K562 (cell line): ENCODE results near the gene RNU2-63P. TPM values are rescaled to one million over a fixed set of nuclear protein-coding genes. Genes with fewer than 3 reads are reported as not detected.

Experiments
- ETV6 ChIP-seq, 3 experiments: fragments of 150-350 bp in 1 of 3; sonication (generic) in 1 of 3; formaldehyde crosslinking in 1 of 3; IDR thresholded peaks; 2 replicates each; pipeline versions ENCODE4 v1.6.1 to v1.8.0; 2014 to 2022; ENCODE audit warnings: borderline replicate concordance in 2 of 3, low read depth in 2 of 3, antibody characterized with exemption in 1 of 3, low read length in 1 of 3, mild to moderate bottlenecking in 1 of 3, missing genetic modification reagents in 1 of 3
- ILK ChIP-seq: fragments of 450-650 bp; IDR thresholded peaks from 2 replicates; pipeline ENCODE4 v1.6.1; 2016; ENCODE audit warnings: missing genetic modification characterization, low read depth, mild to moderate bottlenecking, missing compliant biosample characterization, moderate library complexity, borderline replicate concordance
- MCM2 ChIP-seq: fragments of 450-650 bp; IDR thresholded peaks from 2 replicates; pipeline ENCODE4 v1.6.1; 2017; ENCODE audit warnings: low read depth, mild to moderate bottlenecking
- NELFE ChIP-seq: IDR thresholded peaks from 2 replicates; pipeline ENCODE4 v1.6.1; 2011; ENCODE audit warnings: mild to moderate bottlenecking; ENCODE audit not compliant: insufficient read depth, insufficient read length
- NFIC ChIP-seq: fragments of 450-650 bp; IDR thresholded peaks from 2 replicates; pipeline ENCODE4 v1.6.1; 2017; ENCODE audit warnings: mild to moderate bottlenecking, inconsistent platforms
- POLR3G ChIP-seq: IDR thresholded peaks from 2 replicates; pipeline ENCODE4 v1.6.1; 2011; ENCODE audit not compliant: insufficient read length, insufficient replicate concordance; ENCODE audit errors: extremely low read depth
- SIN3B ChIP-seq: fragments of 450-650 bp; IDR thresholded peaks from 2 replicates; pipeline ENCODE4 v1.6.1; 2017; ENCODE audit warnings: low read depth, mild to moderate bottlenecking, moderate library complexity
- SMARCB1 ChIP-seq: IDR thresholded peaks from 2 replicates; pipeline ENCODE4 v1.6.1; 2011; ENCODE audit warnings: improper control_type of control experiment, low read depth; ENCODE audit not compliant: insufficient read length
- ZBTB17 ChIP-seq: fragments of 450-650 bp; formaldehyde crosslinking; IDR thresholded peaks from 2 replicates; pipeline ENCODE4 v1.4.0; 2020; ENCODE audit warnings: mild to moderate bottlenecking
- polyA plus RNA-seq, 8 experiments: library from polyadenylated mRNA; depleted of rRNA in 4 of 8; stranded (reverse) in 5 of 8; unstranded in 3 of 8; fragments of >200 nt; fragmentation: Nextera tagmentation in 2 of 8; fragmentation: Illumina TruSeq in 1 of 8; extraction: Ambion mirVana in 2 of 8; extraction: Trizol in 1 of 8; gene quantifications; 2 replicates each; pipeline versions ENCODE4 v1.2.1 to v1.2.3, GENCODE V29; 2011 to 2014; ENCODE audit warnings: inconsistent platforms in 1 of 8, missing spikeins in 1 of 8
- total RNA-seq, 7 experiments: library from RNA; depleted of rRNA in 6 of 7; stranded (reverse); fragments of >200 nt in 6 of 7; fragmentation: Illumina TruSeq in 2 of 7; extraction: Trizol in 2 of 7; gene quantifications; 2 replicates each; pipeline versions ENCODE4 v1.2.1 to v1.2.3, GENCODE V29; 2011 to 2021; ENCODE audit warnings: low replicate concordance in 1 of 7
- TF ChIP-seq, protein P1 (sequence below): fragments of 250-450 bp; sonication (Bioruptor Pico); IDR thresholded peaks from 2 replicates; pipeline ENCODE4 v1.5.0; 2021; ENCODE audit warnings: mild to moderate bottlenecking, moderate library complexity
- TF ChIP-seq, protein P2 (sequence below), 2 experiments: IDR thresholded peaks; 2 replicates each; pipeline ENCODE4 v1.6.1; 2012; ENCODE audit warnings: improper control_type of control experiment in 2 of 2, low read depth in 2 of 2, low read length in 2 of 2, borderline replicate concordance in 1 of 2
- TF ChIP-seq, protein P3 (sequence below): fragments of 250-450 bp; sonication (Bioruptor Pico); IDR thresholded peaks from 2 replicates; pipeline ENCODE4 v1.8.0; 2021; ENCODE audit warnings: moderate library complexity, mild to moderate bottlenecking, inconsistent platforms
- TF ChIP-seq, protein P4 (sequence below): fragments of 450-650 bp; IDR thresholded peaks from 2 replicates; pipeline ENCODE4 v1.6.1; 2016; ENCODE audit warnings: missing biosample characterization, missing genetic modification characterization
- TF ChIP-seq, protein P5 (sequence below), 2 experiments: IDR thresholded peaks; 2 replicates each; pipeline ENCODE4 v1.6.1; 2011; ENCODE audit warnings: borderline replicate concordance in 1 of 2, control low read depth in 1 of 2, low read depth in 1 of 2, low read length in 1 of 2, mild to moderate bottlenecking in 1 of 2, mixed read lengths in 1 of 2, moderate library complexity in 1 of 2; ENCODE audit not compliant: insufficient read depth in 1 of 2, insufficient read length in 1 of 2, poor library complexity in 1 of 2, severe bottlenecking in 1 of 2; ENCODE audit errors: extremely low read depth in 1 of 2

Gene RNU2-63P
- total and polyA plus RNA-seq, 9 of the 15 experiments (the other 6 are each of a cell fraction or from before 2014, with no cell fraction given) = 5.8 to 253 (median 169) TPM; not detected in 4

GRCh38 chr2:88016086-88016959 is at the start of gene RNU2-63P (continued):
- no peak for TF ChIP-seq ILK (tag)
- no peak for TF ChIP-seq MCM2
- TF ChIP-seq POLR3G = no peak
- TF ChIP-seq ETV6 (IDR thresholded peaks at IDR 0.05; ENCODE audit: borderline replicate concordance in 1 of 2, low read depth in 2 of 2, low read length in 1 of 2) = peak in 1 of 2 experiments; percentile 58; a peak in 1 of 4 replicates
- TF ChIP-seq ETV6 (CRISPR knock-in tag; IDR thresholded peaks at IDR 0.05; ENCODE audit: borderline replicate concordance) = no peak
- TF ChIP-seq, protein P1, sequence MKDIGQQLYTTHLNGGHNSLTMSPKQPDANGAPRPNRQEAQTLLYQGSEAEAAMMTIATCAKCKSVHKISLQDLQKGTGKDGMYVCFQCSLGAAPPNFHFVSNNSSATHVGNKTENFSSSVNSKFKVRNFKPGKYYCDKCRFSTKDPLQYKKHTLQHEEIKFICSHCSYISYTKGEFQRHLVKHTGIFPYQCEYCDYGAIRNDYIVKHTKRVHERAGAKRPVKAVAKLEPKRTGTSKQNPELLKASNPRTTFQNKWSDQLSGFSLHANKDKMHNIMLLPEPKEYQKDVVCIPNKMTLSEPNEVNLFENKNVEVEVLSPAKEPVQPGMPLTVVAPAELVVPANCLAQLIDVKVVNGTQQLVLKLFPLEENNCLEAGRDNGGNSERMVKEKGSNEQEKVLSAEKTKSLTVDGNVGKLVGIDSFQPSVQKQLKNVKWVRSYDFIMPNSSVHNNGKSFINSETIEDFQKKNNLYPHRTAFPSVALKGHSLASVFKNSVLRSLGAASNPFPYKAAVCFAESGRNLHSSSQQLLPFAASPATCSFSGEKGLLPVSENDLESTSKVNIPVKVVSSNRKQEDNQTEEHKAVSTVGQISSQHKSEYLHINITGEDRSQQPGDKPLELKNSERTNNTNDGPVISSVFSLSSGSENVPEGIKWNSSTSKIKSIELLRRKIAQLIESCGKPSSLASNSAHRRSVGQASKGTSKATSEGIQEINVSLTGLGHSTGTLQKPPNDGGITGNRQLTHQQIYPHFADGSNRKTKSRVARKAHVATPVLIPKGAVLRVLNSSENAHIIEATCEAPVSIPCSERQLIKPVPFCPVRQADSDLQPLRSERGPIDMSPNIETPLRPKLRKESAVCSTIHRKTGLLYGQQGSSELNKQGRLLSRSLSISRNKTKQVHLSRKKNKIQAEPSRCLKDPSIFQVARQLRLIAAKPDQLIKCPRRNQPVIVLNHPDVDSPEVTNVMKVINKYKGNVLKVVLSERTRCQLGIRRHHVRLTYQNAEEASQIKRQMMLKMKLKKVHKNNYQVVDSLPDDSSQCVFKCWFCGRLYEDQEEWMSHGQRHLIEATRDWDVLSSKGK (CRISPR knock-in tag) = peak; percentile 92
- TF ChIP-seq, protein P2, sequence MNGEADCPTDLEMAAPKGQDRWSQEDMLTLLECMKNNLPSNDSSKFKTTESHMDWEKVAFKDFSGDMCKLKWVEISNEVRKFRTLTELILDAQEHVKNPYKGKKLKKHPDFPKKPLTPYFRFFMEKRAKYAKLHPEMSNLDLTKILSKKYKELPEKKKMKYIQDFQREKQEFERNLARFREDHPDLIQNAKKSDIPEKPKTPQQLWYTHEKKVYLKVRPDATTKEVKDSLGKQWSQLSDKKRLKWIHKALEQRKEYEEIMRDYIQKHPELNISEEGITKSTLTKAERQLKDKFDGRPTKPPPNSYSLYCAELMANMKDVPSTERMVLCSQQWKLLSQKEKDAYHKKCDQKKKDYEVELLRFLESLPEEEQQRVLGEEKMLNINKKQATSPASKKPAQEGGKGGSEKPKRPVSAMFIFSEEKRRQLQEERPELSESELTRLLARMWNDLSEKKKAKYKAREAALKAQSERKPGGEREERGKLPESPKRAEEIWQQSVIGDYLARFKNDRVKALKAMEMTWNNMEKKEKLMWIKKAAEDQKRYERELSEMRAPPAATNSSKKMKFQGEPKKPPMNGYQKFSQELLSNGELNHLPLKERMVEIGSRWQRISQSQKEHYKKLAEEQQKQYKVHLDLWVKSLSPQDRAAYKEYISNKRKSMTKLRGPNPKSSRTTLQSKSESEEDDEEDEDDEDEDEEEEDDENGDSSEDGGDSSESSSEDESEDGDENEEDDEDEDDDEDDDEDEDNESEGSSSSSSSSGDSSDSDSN (IDR thresholded peaks at IDR 0.05; ENCODE audit: borderline replicate concordance in 1 of 2, low read depth in 2 of 2, low read length in 2 of 2) = no peak
- TF ChIP-seq, protein P3, sequence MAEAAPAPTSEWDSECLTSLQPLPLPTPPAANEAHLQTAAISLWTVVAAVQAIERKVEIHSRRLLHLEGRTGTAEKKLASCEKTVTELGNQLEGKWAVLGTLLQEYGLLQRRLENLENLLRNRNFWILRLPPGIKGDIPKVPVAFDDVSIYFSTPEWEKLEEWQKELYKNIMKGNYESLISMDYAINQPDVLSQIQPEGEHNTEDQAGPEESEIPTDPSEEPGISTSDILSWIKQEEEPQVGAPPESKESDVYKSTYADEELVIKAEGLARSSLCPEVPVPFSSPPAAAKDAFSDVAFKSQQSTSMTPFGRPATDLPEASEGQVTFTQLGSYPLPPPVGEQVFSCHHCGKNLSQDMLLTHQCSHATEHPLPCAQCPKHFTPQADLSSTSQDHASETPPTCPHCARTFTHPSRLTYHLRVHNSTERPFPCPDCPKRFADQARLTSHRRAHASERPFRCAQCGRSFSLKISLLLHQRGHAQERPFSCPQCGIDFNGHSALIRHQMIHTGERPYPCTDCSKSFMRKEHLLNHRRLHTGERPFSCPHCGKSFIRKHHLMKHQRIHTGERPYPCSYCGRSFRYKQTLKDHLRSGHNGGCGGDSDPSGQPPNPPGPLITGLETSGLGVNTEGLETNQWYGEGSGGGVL (CRISPR knock-in tag) = peak; percentile 54; the same call in 1 of the 2 replicates
- TF ChIP-seq, protein P4, sequence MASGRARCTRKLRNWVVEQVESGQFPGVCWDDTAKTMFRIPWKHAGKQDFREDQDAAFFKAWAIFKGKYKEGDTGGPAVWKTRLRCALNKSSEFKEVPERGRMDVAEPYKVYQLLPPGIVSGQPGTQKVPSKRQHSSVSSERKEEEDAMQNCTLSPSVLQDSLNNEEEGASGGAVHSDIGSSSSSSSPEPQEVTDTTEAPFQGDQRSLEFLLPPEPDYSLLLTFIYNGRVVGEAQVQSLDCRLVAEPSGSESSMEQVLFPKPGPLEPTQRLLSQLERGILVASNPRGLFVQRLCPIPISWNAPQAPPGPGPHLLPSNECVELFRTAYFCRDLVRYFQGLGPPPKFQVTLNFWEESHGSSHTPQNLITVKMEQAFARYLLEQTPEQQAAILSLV = no peak
- peak; percentile 94 for TF ChIP-seq ZBTB17 (CRISPR knock-in tag)
- TF ChIP-seq, protein P5, sequence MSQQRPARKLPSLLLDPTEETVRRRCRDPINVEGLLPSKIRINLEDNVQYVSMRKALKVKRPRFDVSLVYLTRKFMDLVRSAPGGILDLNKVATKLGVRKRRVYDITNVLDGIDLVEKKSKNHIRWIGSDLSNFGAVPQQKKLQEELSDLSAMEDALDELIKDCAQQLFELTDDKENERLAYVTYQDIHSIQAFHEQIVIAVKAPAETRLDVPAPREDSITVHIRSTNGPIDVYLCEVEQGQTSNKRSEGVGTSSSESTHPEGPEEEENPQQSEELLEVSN (IDR thresholded peaks at IDR 0.05; ENCODE audit: borderline replicate concordance in 1 of 2, extremely low read depth in 1 of 2, insufficient read depth in 1 of 2, insufficient read length in 1 of 2, low read depth in 1 of 2, low read length in 1 of 2, poor library complexity in 1 of 2, severe bottlenecking in 1 of 2) = peak in 1 of 2 experiments; percentile 29
- peak; percentile 72 for TF ChIP-seq NELFE
- TF ChIP-seq NFIC = peak; percentile 73
- no peak for TF ChIP-seq SMARCB1
- TF ChIP-seq SIN3B = no peak; the same call in 1 of the 2 replicates
